ENCODE measurements around the gene CXCL14. TPM values are rescaled to one million over a fixed set of nuclear protein-coding genes. Genes with fewer than 3 reads are reported as not detected.

Gene CXCL14
- total and polyA plus RNA-seq, 2 of the 13 experiments (the other 11 are each of a cell fraction or from before 2014, with no cell fraction given), result not detected

DNA sequence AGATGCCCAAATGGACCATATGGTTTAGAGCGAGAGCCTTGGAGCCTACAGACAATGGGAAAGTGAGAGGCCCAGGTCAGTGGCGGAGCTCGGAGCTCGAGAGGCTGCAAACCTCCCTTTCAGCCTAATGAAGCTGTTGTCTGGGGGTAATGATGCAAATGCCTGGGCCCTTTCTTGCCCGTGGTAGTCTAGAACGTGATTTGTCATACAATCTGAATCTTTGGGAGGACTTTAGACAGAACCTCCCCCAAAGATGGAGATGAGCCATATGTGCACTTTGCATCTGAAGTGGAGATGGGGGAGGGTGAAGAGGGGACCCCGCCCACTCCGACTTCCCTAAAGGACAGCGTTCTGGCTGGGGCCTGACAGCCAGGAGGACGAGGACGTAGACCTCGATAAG lies 32.7 kb downstream of the CXCL14 start:
- FAIRE-seq, result no peak
- ChIA-PET CTCF (ENCODE audit: low intra/inter-chr PET ratio, low total read pairs) (no interaction called here), POLR2A (no interaction called here)
- in situ Hi-C loops (cut with HindIII; ENCODE audit: extremely low pct_ligation_motif_present, low pct_unique_long_range_greater_than_20kb) (no loop called here), intact Hi-C loops (cut with micrococcal nuclease; ENCODE audit: unreplicated experiment) (no loop called here)
- Histone ChIP-seq H4K20me1 (ENCODE audit: insufficient read depth, low read length) (no peaks in the 10 kb centered on the region), H3K79me2 (ENCODE audit: insufficient read depth, low read length) (no peaks in the 10 kb centered on the region), H3K27ac (ENCODE audit: extremely low read length, insufficient read depth, low read length) (no peak overlapping the region), H2AFZ (ENCODE audit: low read length) (no peak overlapping the region), H3K27me3 (ENCODE audit: control insufficient read depth in 1 of 2, insufficient read depth in 2 of 2, low read length in 2 of 2) (peaks cover 0 to 17% of the 10 kb centered on the region in 2 experiments; a peak in 3 of 5 replicates), H3K36me3 (replicated peaks in 1 of 2; ENCODE audit: control insufficient read depth in 1 of 2, insufficient read depth in 2 of 2, low read length in 2 of 2) (no peaks in the 10 kb centered on the region), H3K4me3 (replicated peaks in 1 of 3; ENCODE audit: insufficient read depth in 1 of 3, low read depth in 2 of 3, low read length in 3 of 3) (no peak overlapping the region), H3K9ac (ENCODE audit: insufficient read depth, low read depth, low read length) (no peak overlapping the region), H3K9me3 (ENCODE audit: low read length) (no peaks in the 10 kb centered on the region), H3K4me2 (ENCODE audit: low read depth, low read length) (no peak overlapping the region), H3K4me1 (ENCODE audit: insufficient read depth, low read length) (no peaks in the 10 kb centered on the region)
- ATAC-seq, result no peak
- TF ChIP-seq, protein P1, sequence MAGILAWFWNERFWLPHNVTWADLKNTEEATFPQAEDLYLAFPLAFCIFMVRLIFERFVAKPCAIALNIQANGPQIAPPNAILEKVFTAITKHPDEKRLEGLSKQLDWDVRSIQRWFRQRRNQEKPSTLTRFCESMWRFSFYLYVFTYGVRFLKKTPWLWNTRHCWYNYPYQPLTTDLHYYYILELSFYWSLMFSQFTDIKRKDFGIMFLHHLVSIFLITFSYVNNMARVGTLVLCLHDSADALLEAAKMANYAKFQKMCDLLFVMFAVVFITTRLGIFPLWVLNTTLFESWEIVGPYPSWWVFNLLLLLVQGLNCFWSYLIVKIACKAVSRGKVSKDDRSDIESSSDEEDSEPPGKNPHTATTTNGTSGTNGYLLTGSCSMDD (CRISPR knock-in tag; IDR thresholded peaks at IDR 0.05), result no peak
- TF ChIP-seq, protein P2, sequence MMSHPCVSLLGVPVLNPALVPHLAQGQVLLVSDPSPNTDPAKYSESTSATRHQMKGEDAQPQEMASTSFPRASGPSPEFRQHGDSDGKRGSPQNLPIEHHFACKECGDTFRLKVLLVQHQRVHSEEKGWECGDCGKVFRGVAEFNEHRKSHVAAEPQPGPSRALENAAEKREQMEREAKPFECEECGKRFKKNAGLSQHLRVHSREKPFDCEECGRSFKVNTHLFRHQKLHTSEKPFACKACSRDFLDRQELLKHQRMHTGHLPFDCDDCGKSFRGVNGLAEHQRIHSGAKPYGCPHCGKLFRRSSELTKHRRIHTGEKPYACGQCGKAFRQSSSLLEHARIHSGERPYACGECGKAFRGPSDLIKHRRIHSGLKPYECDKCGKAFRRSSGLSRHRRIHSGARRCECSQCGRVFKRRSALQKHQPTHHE (CRISPR knock-in tag; IDR thresholded peaks at IDR 0.05; ENCODE audit: borderline replicate concordance), result no peak
- TF ChIP-seq, protein P3, sequence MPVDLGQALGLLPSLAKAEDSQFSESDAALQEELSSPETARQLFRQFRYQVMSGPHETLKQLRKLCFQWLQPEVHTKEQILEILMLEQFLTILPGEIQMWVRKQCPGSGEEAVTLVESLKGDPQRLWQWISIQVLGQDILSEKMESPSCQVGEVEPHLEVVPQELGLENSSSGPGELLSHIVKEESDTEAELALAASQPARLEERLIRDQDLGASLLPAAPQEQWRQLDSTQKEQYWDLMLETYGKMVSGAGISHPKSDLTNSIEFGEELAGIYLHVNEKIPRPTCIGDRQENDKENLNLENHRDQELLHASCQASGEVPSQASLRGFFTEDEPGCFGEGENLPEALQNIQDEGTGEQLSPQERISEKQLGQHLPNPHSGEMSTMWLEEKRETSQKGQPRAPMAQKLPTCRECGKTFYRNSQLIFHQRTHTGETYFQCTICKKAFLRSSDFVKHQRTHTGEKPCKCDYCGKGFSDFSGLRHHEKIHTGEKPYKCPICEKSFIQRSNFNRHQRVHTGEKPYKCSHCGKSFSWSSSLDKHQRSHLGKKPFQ (CRISPR knock-in tag; IDR thresholded peaks at IDR 0.05; ENCODE audit: insufficient replicate concordance), result no peak
- TF ChIP-seq, protein P4, sequence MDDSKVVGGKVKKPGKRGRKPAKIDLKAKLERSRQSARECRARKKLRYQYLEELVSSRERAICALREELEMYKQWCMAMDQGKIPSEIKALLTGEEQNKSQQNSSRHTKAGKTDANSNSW (CRISPR knock-in tag; IDR thresholded peaks at IDR 0.05; ENCODE audit: borderline replicate concordance), result no peak
- TF ChIP-seq, protein P5, sequence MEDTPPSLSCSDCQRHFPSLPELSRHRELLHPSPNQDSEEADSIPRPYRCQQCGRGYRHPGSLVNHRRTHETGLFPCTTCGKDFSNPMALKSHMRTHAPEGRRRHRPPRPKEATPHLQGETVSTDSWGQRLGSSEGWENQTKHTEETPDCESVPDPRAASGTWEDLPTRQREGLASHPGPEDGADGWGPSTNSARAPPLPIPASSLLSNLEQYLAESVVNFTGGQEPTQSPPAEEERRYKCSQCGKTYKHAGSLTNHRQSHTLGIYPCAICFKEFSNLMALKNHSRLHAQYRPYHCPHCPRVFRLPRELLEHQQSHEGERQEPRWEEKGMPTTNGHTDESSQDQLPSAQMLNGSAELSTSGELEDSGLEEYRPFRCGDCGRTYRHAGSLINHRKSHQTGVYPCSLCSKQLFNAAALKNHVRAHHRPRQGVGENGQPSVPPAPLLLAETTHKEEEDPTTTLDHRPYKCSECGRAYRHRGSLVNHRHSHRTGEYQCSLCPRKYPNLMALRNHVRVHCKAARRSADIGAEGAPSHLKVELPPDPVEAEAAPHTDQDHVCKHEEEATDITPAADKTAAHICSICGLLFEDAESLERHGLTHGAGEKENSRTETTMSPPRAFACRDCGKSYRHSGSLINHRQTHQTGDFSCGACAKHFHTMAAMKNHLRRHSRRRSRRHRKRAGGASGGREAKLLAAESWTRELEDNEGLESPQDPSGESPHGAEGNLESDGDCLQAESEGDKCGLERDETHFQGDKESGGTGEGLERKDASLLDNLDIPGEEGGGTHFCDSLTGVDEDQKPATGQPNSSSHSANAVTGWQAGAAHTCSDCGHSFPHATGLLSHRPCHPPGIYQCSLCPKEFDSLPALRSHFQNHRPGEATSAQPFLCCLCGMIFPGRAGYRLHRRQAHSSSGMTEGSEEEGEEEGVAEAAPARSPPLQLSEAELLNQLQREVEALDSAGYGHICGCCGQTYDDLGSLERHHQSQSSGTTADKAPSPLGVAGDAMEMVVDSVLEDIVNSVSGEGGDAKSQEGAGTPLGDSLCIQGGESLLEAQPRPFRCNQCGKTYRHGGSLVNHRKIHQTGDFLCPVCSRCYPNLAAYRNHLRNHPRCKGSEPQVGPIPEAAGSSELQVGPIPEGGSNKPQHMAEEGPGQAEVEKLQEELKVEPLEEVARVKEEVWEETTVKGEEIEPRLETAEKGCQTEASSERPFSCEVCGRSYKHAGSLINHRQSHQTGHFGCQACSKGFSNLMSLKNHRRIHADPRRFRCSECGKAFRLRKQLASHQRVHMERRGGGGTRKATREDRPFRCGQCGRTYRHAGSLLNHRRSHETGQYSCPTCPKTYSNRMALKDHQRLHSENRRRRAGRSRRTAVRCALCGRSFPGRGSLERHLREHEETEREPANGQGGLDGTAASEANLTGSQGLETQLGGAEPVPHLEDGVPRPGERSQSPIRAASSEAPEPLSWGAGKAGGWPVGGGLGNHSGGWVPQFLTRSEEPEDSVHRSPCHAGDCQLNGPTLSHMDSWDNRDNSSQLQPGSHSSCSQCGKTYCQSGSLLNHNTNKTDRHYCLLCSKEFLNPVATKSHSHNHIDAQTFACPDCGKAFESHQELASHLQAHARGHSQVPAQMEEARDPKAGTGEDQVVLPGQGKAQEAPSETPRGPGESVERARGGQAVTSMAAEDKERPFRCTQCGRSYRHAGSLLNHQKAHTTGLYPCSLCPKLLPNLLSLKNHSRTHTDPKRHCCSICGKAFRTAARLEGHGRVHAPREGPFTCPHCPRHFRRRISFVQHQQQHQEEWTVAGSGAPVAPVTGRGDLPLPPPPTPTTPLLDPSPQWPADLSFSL (CRISPR knock-in tag; IDR thresholded peaks at IDR 0.05), result no peak
- no peak for TF ChIP-seq MBD4 (IDR thresholded peaks at IDR 0.05; ENCODE audit: borderline replicate concordance, low read length)
- TF ChIP-seq ZC3H13 (CRISPR knock-in tag; IDR thresholded peaks at IDR 0.05), result no peak
- no peak for TF ChIP-seq EED (CRISPR knock-in tag; IDR thresholded peaks at IDR 0.05)
- TF ChIP-seq, protein P6, sequence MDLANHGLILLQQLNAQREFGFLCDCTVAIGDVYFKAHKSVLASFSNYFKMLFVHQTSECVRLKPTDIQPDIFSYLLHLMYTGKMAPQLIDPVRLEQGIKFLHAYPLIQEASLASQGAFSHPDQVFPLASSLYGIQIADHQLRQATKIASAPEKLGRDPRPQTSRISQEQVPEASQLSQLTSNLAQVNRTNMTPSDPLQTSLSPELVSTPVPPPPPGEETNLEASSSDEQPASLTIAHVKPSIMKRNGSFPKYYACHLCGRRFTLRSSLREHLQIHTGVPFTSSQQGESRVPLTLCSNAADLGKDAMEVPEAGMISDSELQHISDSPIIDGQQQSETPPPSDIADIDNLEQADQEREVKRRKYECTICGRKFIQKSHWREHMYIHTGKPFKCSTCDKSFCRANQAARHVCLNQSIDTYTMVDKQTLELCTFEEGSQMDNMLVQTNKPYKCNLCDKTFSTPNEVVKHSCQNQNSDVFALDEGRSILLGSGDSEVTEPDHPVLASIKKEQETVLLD (CRISPR knock-in tag; IDR thresholded peaks at IDR 0.05; ENCODE audit: low read depth), result no peak
- TF ChIP-seq ZNF44 (CRISPR knock-in tag; IDR thresholded peaks at IDR 0.05), result no peak
- TF ChIP-seq HDAC6 (IDR thresholded peaks at IDR 0.05; ENCODE audit: low read depth, low read length), result no peak
- no peak for TF ChIP-seq FOSL1 (CRISPR knock-in tag; IDR thresholded peaks at IDR 0.05; ENCODE audit: borderline replicate concordance)
- no peak for TF ChIP-seq MTA3 (CRISPR knock-in tag; IDR thresholded peaks at IDR 0.05)
- WGBS (ENCODE audit: low lambda C conversion rate), result 15% methylated on average over 12 of the region's 12 CpGs
- no peak for DNase-seq (ENCODE audit: low spot score)
- no TSS peak for BruUV-seq (replicated peaks)

Measured in HepG2 (cell line).